Nephron (organoid): ENCODE data around the gene NFIC.

Experiments
- H3K27ac Mint-ChIP-seq, 3 experiments: 2 replicates each; pipeline ENCODE4 v1.8.0; 2020; ENCODE audit warnings: mixed read lengths in 3 of 3, mild to moderate bottlenecking in 2 of 3, moderate library complexity in 1 of 3
- H3K27me3 Mint-ChIP-seq: 2 replicates; pipeline ENCODE4 v1.8.0; 2021; ENCODE audit warnings: low read depth, mild to moderate bottlenecking, moderate library complexity, mixed read lengths
- H3K36me3 Mint-ChIP-seq: 2 replicates; pipeline ENCODE4 v1.8.0; 2020; ENCODE audit warnings: low read depth, mixed read lengths
- H3K4me1 Mint-ChIP-seq: 2 replicates; pipeline ENCODE4 v1.8.0; 2020; ENCODE audit warnings: mixed read lengths
- H3K4me3 Mint-ChIP-seq, 3 experiments: 2 replicates each; pipeline ENCODE4 v1.8.0; 2020; ENCODE audit warnings: mild to moderate bottlenecking in 3 of 3, mixed read lengths in 3 of 3, moderate library complexity in 2 of 3
- H3K9me3 Mint-ChIP-seq: 2 replicates; pipeline ENCODE4 v1.8.0; 2020; ENCODE audit warnings: mixed read lengths
- TF ChIP-seq, protein P1 (sequence below), 3 experiments: fragments of 200-600 bp; sonication (generic); IDR thresholded peaks; one replicate each; pipeline ENCODE4 v1.5.0; 2021; ENCODE audit warnings: antibody characterized with exemption in 3 of 3; ENCODE audit not compliant: unreplicated experiment in 3 of 3

Gene NFIC

DNA sequence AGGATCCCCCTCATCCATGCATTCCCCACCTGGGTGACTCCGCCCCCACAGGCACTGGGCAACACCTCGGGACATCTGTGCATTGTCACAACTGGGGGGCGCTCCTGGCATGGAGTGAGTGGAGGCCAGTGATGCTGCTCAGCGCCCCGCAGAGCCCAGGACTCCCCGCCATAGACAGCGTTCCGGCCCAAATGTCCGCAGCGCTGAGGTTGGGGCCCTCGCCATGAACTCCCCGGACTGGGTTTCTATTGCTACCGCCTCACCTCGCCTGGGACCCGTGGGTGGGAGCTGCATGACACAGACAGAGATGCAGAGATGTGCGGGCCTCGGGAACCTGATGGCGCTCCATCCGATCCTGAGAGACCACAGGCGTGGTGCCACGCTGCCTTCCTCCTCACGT, 144.3 kb downstream of the NFIC start:
- TF ChIP-seq, protein P1, sequence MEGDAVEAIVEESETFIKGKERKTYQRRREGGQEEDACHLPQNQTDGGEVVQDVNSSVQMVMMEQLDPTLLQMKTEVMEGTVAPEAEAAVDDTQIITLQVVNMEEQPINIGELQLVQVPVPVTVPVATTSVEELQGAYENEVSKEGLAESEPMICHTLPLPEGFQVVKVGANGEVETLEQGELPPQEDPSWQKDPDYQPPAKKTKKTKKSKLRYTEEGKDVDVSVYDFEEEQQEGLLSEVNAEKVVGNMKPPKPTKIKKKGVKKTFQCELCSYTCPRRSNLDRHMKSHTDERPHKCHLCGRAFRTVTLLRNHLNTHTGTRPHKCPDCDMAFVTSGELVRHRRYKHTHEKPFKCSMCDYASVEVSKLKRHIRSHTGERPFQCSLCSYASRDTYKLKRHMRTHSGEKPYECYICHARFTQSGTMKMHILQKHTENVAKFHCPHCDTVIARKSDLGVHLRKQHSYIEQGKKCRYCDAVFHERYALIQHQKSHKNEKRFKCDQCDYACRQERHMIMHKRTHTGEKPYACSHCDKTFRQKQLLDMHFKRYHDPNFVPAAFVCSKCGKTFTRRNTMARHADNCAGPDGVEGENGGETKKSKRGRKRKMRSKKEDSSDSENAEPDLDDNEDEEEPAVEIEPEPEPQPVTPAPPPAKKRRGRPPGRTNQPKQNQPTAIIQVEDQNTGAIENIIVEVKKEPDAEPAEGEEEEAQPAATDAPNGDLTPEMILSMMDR (IDR thresholded peaks at IDR 0.05; ENCODE audit: unreplicated experiment in 3 of 3): no peak
- Mint-ChIP-seq H3K36me3 (peaks cover 17% of the 10 kb centered on the region), H3K4me3 (no peak overlapping the region), H3K27ac (no peak overlapping the region), H3K27me3 (no peaks in the 10 kb centered on the region), H3K9me3 (no peaks in the 10 kb centered on the region), H3K4me1 (peaks cover 39% of the 10 kb centered on the region)

DNA sequence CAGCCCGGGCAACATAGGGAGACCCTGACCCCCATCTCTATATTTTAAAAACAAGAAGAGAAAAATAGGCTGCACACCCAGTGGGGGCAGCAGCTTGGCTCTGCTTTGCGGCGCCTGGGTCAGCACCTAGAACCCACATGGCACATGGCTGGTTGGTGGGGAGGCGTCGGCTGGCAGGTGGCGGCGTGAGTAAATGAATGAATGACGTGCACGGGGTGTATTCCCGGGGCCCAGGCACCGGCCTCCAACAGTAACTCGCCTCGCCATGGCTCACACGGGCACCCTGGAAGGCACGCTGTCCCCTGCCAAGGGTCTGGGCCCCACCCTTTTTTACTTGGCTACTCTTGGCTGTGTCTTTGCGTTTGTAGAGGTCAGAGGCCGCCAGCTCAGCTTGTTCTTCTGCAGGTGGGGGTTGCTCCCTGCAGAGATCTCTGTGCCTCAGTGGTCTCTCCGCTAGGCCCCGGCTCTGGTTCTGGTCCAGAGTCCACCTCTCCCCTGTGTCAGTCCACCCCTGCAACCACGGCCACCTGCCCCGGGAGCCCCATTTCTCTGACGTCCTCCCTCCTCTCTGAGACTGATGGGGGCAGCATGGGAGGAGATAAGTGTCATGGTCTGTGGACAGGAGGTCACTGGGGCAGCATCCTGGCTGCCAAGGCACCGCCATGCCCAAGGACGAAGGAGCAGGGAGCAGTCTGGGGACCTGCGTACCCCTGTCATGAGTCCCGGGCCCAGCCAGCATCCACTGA, 145.3 kb downstream of the NFIC start:
- Mint-ChIP-seq H3K27me3 (no peaks in the 10 kb centered on the region), H3K4me3 (no peak overlapping the region), H3K27ac (no peak overlapping the region), H3K9me3 (no peaks in the 10 kb centered on the region), H3K36me3 (peaks cover 17% of the 10 kb centered on the region), H3K4me1 (peaks cover 43% of the 10 kb centered on the region)
- TF ChIP-seq, protein P1 (IDR thresholded peaks at IDR 0.05; ENCODE audit: unreplicated experiment in 3 of 3): no peak

DNA sequence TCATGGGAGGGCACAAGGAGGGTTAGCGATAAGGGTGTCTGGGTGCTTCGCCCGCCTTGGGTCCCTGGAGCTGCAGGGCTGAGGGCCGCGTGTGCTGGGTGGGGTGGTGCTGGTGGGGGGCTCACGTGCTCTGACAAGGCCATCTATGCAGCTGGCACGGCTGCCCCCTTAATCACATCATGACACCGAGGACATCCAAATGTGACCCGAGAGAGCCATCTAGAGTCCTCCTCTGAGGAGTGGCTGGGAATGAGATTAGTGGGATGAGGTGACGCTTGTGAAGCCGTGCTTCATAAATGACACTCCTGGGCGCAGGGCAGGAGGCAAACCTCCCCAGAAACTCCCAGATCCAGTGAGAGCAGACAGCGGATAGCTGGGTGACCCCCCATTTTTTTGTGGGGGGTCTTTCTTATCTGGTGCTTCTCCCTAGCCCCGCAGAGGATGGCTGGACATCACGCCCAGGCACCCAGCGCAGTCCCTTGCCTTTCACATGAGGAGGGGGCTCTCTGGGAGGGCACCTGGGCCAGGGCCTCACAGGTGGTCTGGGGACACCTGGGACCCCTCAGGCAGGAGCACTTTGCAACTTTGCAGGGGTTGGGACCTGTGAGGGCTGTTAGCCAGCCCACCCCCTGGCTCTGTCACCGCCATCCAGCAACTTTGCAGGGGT, 146.3 kb downstream of the NFIC start:
- Mint-ChIP-seq H3K27ac (no peak overlapping the region), H3K36me3 (peaks cover 17% of the 10 kb centered on the region), H3K9me3 (no peaks in the 10 kb centered on the region), H3K4me3 (no peak overlapping the region), H3K27me3 (no peaks in the 10 kb centered on the region), H3K4me1 (peaks cover 33% of the 10 kb centered on the region)
- TF ChIP-seq, protein P1 (IDR thresholded peaks at IDR 0.05; ENCODE audit: unreplicated experiment in 3 of 3): no peak

DNA sequence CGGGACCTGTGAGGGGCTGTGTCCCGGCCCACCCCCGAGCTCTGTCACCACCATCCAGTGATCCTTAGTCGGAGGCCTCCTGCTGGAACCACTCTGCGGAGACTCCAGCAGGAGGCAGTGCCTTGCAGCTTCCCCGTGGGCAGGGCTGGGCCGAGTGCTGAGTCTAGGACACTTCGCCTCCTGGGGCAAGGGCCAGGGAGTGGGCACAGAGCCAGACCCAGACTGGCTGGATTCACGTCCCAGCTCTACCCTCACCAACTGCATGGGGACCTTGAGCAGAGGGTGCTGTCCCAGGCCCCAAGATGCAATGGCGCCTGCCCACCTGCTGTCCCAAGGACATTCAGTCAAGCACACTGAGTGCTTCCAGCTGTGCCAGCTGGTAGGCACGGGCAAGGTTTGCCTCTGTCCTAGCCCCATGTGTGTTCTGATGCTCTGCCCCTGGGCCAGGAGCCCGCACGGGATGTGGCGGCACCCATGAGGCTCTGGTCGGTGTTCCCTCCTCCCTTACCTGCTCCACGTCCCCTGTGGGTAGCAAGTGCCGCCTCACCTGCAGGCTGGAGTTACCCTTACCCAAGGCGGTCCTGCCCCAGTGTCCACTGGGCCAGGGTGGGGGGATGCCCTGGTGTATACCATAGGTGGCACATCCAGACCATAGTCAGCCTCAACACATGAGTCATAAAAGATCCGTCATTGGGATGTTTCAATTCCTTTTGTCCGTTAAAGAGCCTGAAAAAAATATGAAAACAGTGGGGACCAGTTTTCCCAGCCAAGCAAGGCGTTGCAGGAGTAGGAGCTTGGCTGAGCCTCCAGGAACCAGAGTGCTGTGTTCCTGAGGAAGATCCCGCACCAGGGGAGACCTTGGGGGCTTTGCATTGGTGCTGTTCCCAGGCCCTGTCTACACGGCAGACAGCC, 147.1 kb downstream of the NFIC start:
- no peak overlapping the region for H3K27ac Mint-ChIP-seq
- no peaks in the 10 kb centered on the region for H3K27me3 Mint-ChIP-seq
- no peaks in the 10 kb centered on the region for H3K9me3 Mint-ChIP-seq
- H3K4me1 Mint-ChIP-seq: peaks cover 32% of the 10 kb centered on the region
- H3K36me3 Mint-ChIP-seq: peaks cover 17% of the 10 kb centered on the region
- TF ChIP-seq, protein P1 (IDR thresholded peaks at IDR 0.05; ENCODE audit: unreplicated experiment in 3 of 3): no peak
- no peak overlapping the region for H3K4me3 Mint-ChIP-seq

DNA sequence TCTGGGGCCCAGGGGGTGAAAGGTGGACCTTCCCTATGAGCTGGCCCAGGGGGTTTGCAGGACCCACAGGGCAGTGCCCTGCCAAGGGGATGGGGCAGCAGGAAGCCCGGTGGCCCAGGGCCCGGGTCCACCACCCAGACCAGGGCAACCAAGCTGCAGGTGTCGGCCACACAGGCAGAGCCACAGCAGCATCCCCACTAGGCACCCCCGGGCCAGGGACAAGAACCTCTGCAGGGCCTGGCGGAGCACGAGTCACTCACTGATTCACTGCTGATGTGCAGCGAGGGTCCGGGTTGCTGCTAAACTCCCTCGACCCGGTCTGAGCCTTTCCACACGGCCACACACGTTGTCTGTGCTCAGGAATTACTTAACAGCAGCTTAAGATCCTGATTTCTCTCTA, 148.5 kb downstream of the NFIC start:
- Mint-ChIP-seq H3K4me3 (no peak overlapping the region), H3K27me3 (no peaks in the 10 kb centered on the region), H3K27ac (no peak overlapping the region), H3K4me1 (peaks cover 23% of the 10 kb centered on the region), H3K9me3 (no peaks in the 10 kb centered on the region), H3K36me3 (peaks cover 6% of the 10 kb centered on the region)
- TF ChIP-seq, protein P1 (IDR thresholded peaks at IDR 0.05; ENCODE audit: unreplicated experiment in 3 of 3): no peak
